Thyroid gland (tissue), 4 donors: ENCODE measurements around the gene UGT8. TPM values are rescaled to one million over a fixed set of nuclear protein-coding genes. Genes with fewer than 3 reads are reported as not detected.
"Not testable (repeated sequence)": the region's sequence is repeated elsewhere in the genome, so short reads cannot be mapped to it uniquely, and the experiment has no call there.

Experiments
- DNase-seq, 2 donors: peaks; one replicate each; pipeline ENCODE4 v3.0.0-alpha.2; 2019
- H3K27ac ChIP-seq, 3 donors: fragments of 200-600 bp; sonication (generic); 1 replicate in 2 of 3; 2 replicates in 1 of 3; pipeline ENCODE4 v1.5.1; 2016 to 2019; ENCODE audit warnings: mild to moderate bottlenecking in 1 of 3, moderate library complexity in 1 of 3
- H3K27me3 ChIP-seq: fragments of 200-600 bp; sonication (generic); one replicate; pipeline ENCODE4 v1.5.1; 2019
- H3K36me3 ChIP-seq, 2 donors: fragments of 200-600 bp; sonication (generic); one replicate each; pipeline ENCODE4 v1.5.1; 2016 to 2019
- H3K4me1 ChIP-seq, 2 donors: fragments of 200-600 bp; sonication (generic); one replicate each; pipeline ENCODE4 v1.5.1; 2017 to 2019
- H3K4me3 ChIP-seq, 3 donors: fragments of 200-600 bp; sonication (generic); replicated peaks in 1 of 3; 1 replicate in 2 of 3; 2 replicates in 1 of 3; pipeline ENCODE4 v1.5.1; 2016; ENCODE audit warnings: mild to moderate bottlenecking in 1 of 3
- H3K9me3 ChIP-seq: fragments of 200-600 bp; sonication (generic); one replicate; pipeline ENCODE4 v1.5.1; 2017
- POLR2A ChIP-seq, 2 donors: fragments of 450-650 bp; IDR thresholded peaks; one replicate each; pipeline ENCODE4 v1.6.1; 2017; ENCODE audit warnings: antibody characterized with exemption in 2 of 2, mild to moderate bottlenecking in 2 of 2, moderate library complexity in 1 of 2
- WGBS, 2 donors: methylation state at CpG; one replicate each; pipeline ENCODE4 v1.1.5; 2017; 5-methylcytosine and 5-hydroxymethylcytosine counted together
- intact Hi-C: fragments of 100-400 bp; cut with DNase I; formaldehyde crosslinking; loops from one replicate; pipeline ENCODE4 v1.15.1; 2023
- total RNA-seq, 4 donors: library from RNA; depleted of rRNA; stranded (reverse); fragments of >200 nt; gene quantifications; one replicate each; pipeline ENCODE4 v1.2.3, GENCODE V29; 2016
- TF ChIP-seq, protein P1 (sequence below), 6 experiments: fragments of 200-600 bp in 3 of 6; fragments of 450-650 bp in 3 of 6; sonication (generic) in 3 of 6; IDR thresholded peaks; one replicate each; pipeline ENCODE4 v1.5.1; 2016 to 2019; ENCODE audit warnings: antibody characterized with exemption in 6 of 6, mild to moderate bottlenecking in 2 of 6, inconsistent platforms in 1 of 6, moderate library complexity in 1 of 6

Gene UGT8
- total RNA-seq, 4 donors from 2014 or later = 7.8 to 21.0 (median 13.6) TPM

DNA sequence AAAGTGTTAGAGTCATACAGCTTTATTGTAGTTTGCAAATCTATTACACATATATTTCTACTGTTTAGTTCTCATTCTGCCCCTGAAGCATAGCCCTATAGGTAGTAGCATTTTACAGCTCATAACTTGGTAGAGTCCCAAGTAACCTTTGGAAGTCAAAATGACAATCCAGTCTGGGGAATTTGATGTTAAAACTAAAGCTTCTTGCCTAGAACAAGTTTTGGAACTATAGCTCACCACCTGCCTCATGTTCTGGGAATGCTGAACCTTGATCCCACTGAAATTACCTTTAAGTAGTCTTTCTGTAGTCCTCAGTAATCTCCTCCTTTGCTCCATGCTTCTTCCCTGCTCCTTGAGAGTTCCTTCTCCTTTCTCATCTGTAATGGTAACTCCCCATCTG lies 8.4 kb downstream of the UGT8 start:
- Histone ChIP-seq H3K27me3 (no peaks in the 10 kb centered on the region), H3K4me3 (no peak overlapping the region), H3K4me1 (peaks cover 11 to 16% of the 10 kb centered on the region in 2 donors), H3K36me3 (no peaks in the 10 kb centered on the region), H3K27ac (no peak overlapping the region), H3K9me3 (no peaks in the 10 kb centered on the region)
- intact Hi-C loops = no loop called here
- no peak for DNase-seq
- no peak for TF ChIP-seq POLR2A (IDR thresholded peaks at IDR 0.05)
- TF ChIP-seq, protein P1, sequence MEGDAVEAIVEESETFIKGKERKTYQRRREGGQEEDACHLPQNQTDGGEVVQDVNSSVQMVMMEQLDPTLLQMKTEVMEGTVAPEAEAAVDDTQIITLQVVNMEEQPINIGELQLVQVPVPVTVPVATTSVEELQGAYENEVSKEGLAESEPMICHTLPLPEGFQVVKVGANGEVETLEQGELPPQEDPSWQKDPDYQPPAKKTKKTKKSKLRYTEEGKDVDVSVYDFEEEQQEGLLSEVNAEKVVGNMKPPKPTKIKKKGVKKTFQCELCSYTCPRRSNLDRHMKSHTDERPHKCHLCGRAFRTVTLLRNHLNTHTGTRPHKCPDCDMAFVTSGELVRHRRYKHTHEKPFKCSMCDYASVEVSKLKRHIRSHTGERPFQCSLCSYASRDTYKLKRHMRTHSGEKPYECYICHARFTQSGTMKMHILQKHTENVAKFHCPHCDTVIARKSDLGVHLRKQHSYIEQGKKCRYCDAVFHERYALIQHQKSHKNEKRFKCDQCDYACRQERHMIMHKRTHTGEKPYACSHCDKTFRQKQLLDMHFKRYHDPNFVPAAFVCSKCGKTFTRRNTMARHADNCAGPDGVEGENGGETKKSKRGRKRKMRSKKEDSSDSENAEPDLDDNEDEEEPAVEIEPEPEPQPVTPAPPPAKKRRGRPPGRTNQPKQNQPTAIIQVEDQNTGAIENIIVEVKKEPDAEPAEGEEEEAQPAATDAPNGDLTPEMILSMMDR (IDR thresholded peaks at IDR 0.05) = no peak

DNA sequence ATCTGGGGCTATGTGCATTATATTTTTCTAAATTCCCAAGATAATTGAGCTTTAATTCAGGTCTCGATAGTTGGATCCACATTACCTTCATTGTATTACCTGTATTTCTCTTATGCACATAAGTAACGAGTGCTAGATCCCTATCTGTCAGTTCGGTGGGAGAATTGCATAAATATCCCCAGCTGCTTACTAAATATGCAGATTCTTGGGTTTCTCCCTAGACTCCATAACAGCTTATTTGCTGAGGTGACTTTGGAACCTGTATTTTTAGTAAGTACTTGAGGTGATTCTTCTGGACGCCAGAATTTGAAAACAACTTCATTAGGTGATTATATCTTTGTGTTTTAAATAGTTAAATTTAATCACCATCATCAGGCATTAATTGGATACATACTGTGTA lies 15.0 kb downstream of the UGT8 start:
- no peak for DNase-seq
- H3K4me1 ChIP-seq = peaks cover 0 to 5% of the 10 kb centered on the region in 2 donors
- H3K27me3 ChIP-seq = no peaks in the 10 kb centered on the region
- intact Hi-C loops = no loop called here
- H3K27ac ChIP-seq = no peak overlapping the region
- H3K9me3 ChIP-seq = no peaks in the 10 kb centered on the region
- no peak overlapping the region for H3K4me3 ChIP-seq
- TF ChIP-seq, protein P1 (IDR thresholded peaks at IDR 0.05) = no peak
- TF ChIP-seq POLR2A (IDR thresholded peaks at IDR 0.05) = no peak
- H3K36me3 ChIP-seq = no peaks in the 10 kb centered on the region
- 81 to 85% methylated on average over 4 of the region's 4 CpGs for WGBS, 2 donors

DNA sequence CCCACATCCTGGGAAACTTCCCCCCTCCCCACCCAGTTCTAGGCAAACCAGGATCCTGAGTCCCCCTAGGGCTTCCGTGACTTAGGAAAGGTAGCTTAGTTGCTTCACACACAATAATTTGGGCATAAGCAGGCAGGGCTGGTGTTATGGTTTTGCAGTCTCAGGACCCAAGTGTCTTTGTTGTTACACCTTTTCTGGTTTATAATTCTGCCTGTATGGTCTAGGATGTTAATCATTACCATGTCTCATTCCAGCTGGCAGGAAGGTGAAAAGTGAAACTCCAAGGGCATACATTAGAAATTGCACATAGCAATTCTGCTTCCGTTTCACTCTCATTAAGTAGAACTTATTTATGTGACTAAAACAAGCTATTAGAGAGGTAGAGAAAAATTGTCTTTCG lies 16.8 kb downstream of the UGT8 start:
- H3K4me1 ChIP-seq = peaks cover 0 to 5% of the 10 kb centered on the region in 2 donors
- H3K4me3 ChIP-seq = no peak overlapping the region
- no peaks in the 10 kb centered on the region for H3K27me3 ChIP-seq
- H3K36me3 ChIP-seq = no peaks in the 10 kb centered on the region
- no peak for DNase-seq
- intact Hi-C loops = no loop called here
- WGBS, 2 donors = 67% methylated on average over 3 of the region's 3 CpGs
- no peak for TF ChIP-seq POLR2A (IDR thresholded peaks at IDR 0.05)
- TF ChIP-seq, protein P1 (IDR thresholded peaks at IDR 0.05) = no peak
- no peaks in the 10 kb centered on the region for H3K9me3 ChIP-seq
- no peak overlapping the region for H3K27ac ChIP-seq

DNA sequence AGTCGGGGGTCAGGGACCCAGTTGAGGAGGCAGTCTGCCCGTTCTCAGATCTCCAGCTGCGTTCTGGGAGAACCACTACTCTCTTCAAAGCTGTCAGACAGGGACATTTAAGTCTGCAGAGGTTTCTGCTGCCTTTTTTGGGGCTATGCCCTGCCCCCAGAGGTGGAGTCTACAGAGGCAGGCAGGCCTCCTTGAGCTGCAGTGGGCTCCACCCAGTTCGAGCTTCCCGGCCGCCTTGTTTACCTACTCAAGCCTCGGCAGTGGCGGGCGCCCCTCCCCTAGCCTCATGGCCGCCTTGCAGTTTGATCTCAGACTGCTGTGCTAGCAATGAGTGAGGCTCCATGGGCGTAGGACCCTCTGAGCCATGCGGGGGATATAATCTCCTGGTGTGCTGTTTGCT lies 17.4 kb downstream of the UGT8 start:
- H3K4me3 ChIP-seq, DNase-seq, H3K27me3 ChIP-seq, H3K9me3 ChIP-seq, H3K36me3 ChIP-seq, intact Hi-C loops, H3K4me1 ChIP-seq, H3K27ac ChIP-seq: not testable (repeated sequence)
- WGBS, 2 donors = 90 to 93% methylated on average over 2 to 12 of the region's 12 CpGs

DNA sequence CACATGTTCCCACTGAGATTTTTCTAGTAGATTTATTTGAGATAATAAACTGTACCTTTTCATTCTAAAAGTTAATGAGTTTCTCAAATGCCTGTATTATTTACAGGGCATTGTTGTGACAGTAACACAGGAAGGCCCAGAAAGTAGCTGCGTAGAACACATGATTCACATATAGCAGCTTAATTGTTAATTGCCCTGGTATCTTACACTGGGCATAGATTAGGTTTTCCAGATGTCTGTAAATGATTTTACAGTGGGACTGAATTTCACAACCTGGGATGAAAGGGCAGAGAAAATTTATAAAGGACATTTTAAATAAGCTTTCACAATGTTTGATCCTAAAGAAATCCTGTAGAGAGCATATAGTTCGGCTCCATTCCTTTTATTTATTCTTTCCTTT lies 27.6 kb downstream of the UGT8 start:
- Histone ChIP-seq H3K27me3 (no peaks in the 10 kb centered on the region), H3K9me3 (no peaks in the 10 kb centered on the region), H3K4me1 (no peaks in the 10 kb centered on the region), H3K27ac (no peak overlapping the region), H3K4me3 (no peak overlapping the region), H3K36me3 (no peaks in the 10 kb centered on the region)
- intact Hi-C loops = no loop called here
- TF ChIP-seq, protein P1 (IDR thresholded peaks at IDR 0.05) = no peak
- TF ChIP-seq POLR2A (IDR thresholded peaks at IDR 0.05) = no peak
- no peak for DNase-seq
- 93 to 95% methylated on average over 2 of the region's 2 CpGs for WGBS, 2 donors
